HepG2 (cell line): ENCODE results near the gene TJP2. TPM values are rescaled to one million over a fixed set of nuclear protein-coding genes. Genes with fewer than 3 reads are reported as not detected.

Experiments
- ATAC-seq: fragments of 200-7000 bp; cut with Tn5 transposase; 3 replicates; pipeline ENCODE4 v1.9.1; 2020; ENCODE audit warnings: mild to moderate bottlenecking, moderate library complexity
- BruUV-seq: library from RNA; stranded (reverse); fragments of 400-500 nt; replicated peaks from 2 replicates; lab custom pipeline; 2021; lab: Mats Ljungman, UMichigan
- CTCF ChIA-PET: fragments of 300-600 bp; formaldehyde crosslinking; extraction: SDS; loops from one replicate; lab custom pipeline; 2021; ENCODE audit warnings: low total read pairs, inconsistent platforms, low intra/inter-chr PET ratio; lab: Yijun Ruan, JAX
- POLR2A ChIA-PET: fragments of 350-600 bp; sonication (Branson Sonifier 250); formaldehyde crosslinking; loops from one replicate; lab custom pipeline; 2020; ENCODE audit warnings: antibody characterized with exemption, inconsistent platforms; lab: Yijun Ruan, JAX
- DNase-seq: peaks from one replicate; pipeline ENCODE4 v3.0.0-alpha.2; 2015; ENCODE audit warnings: low spot score
- FAIRE-seq: peaks from 3 replicates; lab custom pipeline; 2011; peaks lifted over from hg19 to GRCh38; lab: Jason Lieb, UNC
- H2AFZ ChIP-seq: one replicate; pipeline ENCODE4 v1.6.1; 2011; ENCODE audit warnings: low read length, inconsistent platforms
- H3K27ac ChIP-seq: fragments of 300-600 bp; 3 replicates; pipeline ENCODE4 v1.8.0; 2011; ENCODE audit warnings: mixed run types, mild to moderate bottlenecking, mixed read lengths, low read length, inconsistent platforms; ENCODE audit not compliant: insufficient read depth; ENCODE audit errors: extremely low read length
- H3K27me3 ChIP-seq, 2 experiments: fragments of 200-600 bp in 1 of 2; 2 replicates in 1 of 2; 3 replicates in 1 of 2; pipeline versions ENCODE4 v1.6.0 to v1.8.0; 2011; ENCODE audit warnings: low read length in 2 of 2, mild to moderate bottlenecking in 2 of 2, moderate library complexity in 2 of 2, inconsistent platforms in 1 of 2; ENCODE audit not compliant: insufficient read depth in 2 of 2, control insufficient read depth in 1 of 2
- H3K36me3 ChIP-seq, 2 experiments: fragments of 200-600 bp in 1 of 2; replicated peaks in 1 of 2; 2 replicates in 1 of 2; 3 replicates in 1 of 2; pipeline versions ENCODE4 v1.5.1 to v1.8.0; 2011; ENCODE audit warnings: low read length in 2 of 2, inconsistent platforms in 1 of 2; ENCODE audit not compliant: insufficient read depth in 2 of 2, control insufficient read depth in 1 of 2
- H3K4me1 ChIP-seq: 2 replicates; pipeline ENCODE4 v1.5.1; 2012; ENCODE audit warnings: low read length, inconsistent platforms; ENCODE audit not compliant: insufficient read depth
- H3K4me2 ChIP-seq: 2 replicates; pipeline ENCODE4 v1.6.0; 2011; ENCODE audit warnings: low read depth, low read length, inconsistent platforms
- H3K4me3 ChIP-seq, 3 experiments: fragments of 200-600 bp in 1 of 3; sonication (generic), shearing (Covaris generic) in 1 of 3; replicated peaks in 1 of 3; 2 replicates each; pipeline ENCODE4 v1.5.1; 2011 to 2016; ENCODE audit warnings: low read length in 3 of 3, inconsistent platforms in 2 of 3, low read depth in 2 of 3, mild to moderate bottlenecking in 2 of 3, control low read depth in 1 of 3, mixed read lengths in 1 of 3; ENCODE audit not compliant: insufficient read depth in 1 of 3
- H3K79me2 ChIP-seq: one replicate; pipeline ENCODE4 v1.6.1; 2011; ENCODE audit warnings: low read length, inconsistent platforms; ENCODE audit not compliant: insufficient read depth
- H3K9ac ChIP-seq: 2 replicates; pipeline ENCODE4 v1.6.0; 2011; ENCODE audit warnings: mild to moderate bottlenecking, low read depth, low read length, inconsistent platforms; ENCODE audit not compliant: insufficient read depth
- H3K9me3 ChIP-seq: 2 replicates; pipeline ENCODE4 v1.5.1; 2012; ENCODE audit warnings: mild to moderate bottlenecking, low read length
- H4K20me1 ChIP-seq: 2 replicates; pipeline ENCODE4 v1.6.0; 2011; ENCODE audit warnings: inconsistent platforms, mild to moderate bottlenecking, low read length, moderate library complexity; ENCODE audit not compliant: insufficient read depth
- CREB3 ChIP-seq: sonication (generic); formaldehyde crosslinking; IDR thresholded peaks from 2 replicates; pipeline ENCODE4 v1.5.0; 2020; ENCODE audit warnings: missing genetic modification reagents
- HNF4G ChIP-seq, 2 experiments: sonication (generic) in 1 of 2; formaldehyde crosslinking in 1 of 2; IDR thresholded peaks; 2 replicates each; pipeline versions ENCODE4 v1.4.0 to v1.6.1; 2011 to 2020; ENCODE audit warnings: borderline replicate concordance in 2 of 2, low read depth in 2 of 2, mild to moderate bottlenecking in 2 of 2, low read length in 1 of 2, missing genetic modification reagents in 1 of 2, moderate library complexity in 1 of 2
- HNRNPK ChIP-seq: fragments of 200-400 bp; formaldehyde crosslinking; IDR thresholded peaks from 2 replicates; pipeline ENCODE4 v1.6.1; 2018; ENCODE audit warnings: low read length, low read depth, moderate library complexity, mild to moderate bottlenecking; ENCODE audit not compliant: poor library complexity, severe bottlenecking
- KAT7 ChIP-seq: IDR thresholded peaks from 2 replicates; pipeline ENCODE4 v1.6.1; 2018; ENCODE audit warnings: borderline replicate concordance, missing compliant biosample characterization
- KDM5A ChIP-seq: fragments of 200-600 bp; sonication (generic); IDR thresholded peaks from 2 replicates; pipeline ENCODE4 v1.7.0; 2018; ENCODE audit warnings: antibody characterized with exemption, mild to moderate bottlenecking, low read length, borderline replicate concordance
- MAFF ChIP-seq: IDR thresholded peaks from 2 replicates; pipeline ENCODE4 v1.6.1; 2011; ENCODE audit warnings: low read depth, low read length, improper control_type of control experiment
- MAFK ChIP-seq, 2 experiments: IDR thresholded peaks in 1 of 2; conservative IDR thresholded peaks in 1 of 2; 2 replicates each; pipeline ENCODE4 v1.6.1; 2011; ENCODE audit warnings: improper control_type of control experiment in 2 of 2, low read length in 2 of 2
- MIER3 ChIP-seq: IDR thresholded peaks from 2 replicates; pipeline ENCODE4 v1.6.1; 2016; ENCODE audit warnings: missing compliant biosample characterization, borderline replicate concordance
- POLR2A ChIP-seq, 2 experiments: IDR thresholded peaks; 2 replicates each; pipeline ENCODE4 v1.6.1; 2011; ENCODE audit warnings: low read depth in 2 of 2, low read length in 2 of 2, mild to moderate bottlenecking in 1 of 2, moderate library complexity in 1 of 2; ENCODE audit not compliant: insufficient read depth in 1 of 2
- RAD51 ChIP-seq: fragments of 450-650 bp; IDR thresholded peaks from 2 replicates; pipeline ENCODE4 v1.6.1; 2016; ENCODE audit warnings: borderline replicate concordance
- SNRNP70 ChIP-seq: fragments of 200-400 bp; formaldehyde crosslinking; IDR thresholded peaks from 2 replicates; pipeline ENCODE4 v1.6.1; 2017; ENCODE audit warnings: mild to moderate bottlenecking, low read depth, low read length, moderate library complexity
- TEF ChIP-seq: sonication (generic); formaldehyde crosslinking; IDR thresholded peaks from 2 replicates; pipeline ENCODE4 v1.5.0; 2020; ENCODE audit warnings: missing genetic modification reagents
- TP53 ChIP-seq: sonication (generic); formaldehyde crosslinking; conservative IDR thresholded peaks from 2 replicates; pipeline ENCODE4 v1.4.0; 2020; ENCODE audit warnings: missing genetic modification reagents
- ZNF275 ChIP-seq: sonication (generic); formaldehyde crosslinking; IDR thresholded peaks from 2 replicates; pipeline ENCODE4 v1.8.0; 2022; ENCODE audit warnings: missing genetic modification reagents, mild to moderate bottlenecking, inconsistent platforms, borderline replicate concordance
- ZNF75D ChIP-seq: sonication (generic); formaldehyde crosslinking; IDR thresholded peaks from 2 replicates; pipeline ENCODE4 v1.8.1; 2023; ENCODE audit warnings: missing genetic modification reagents, mild to moderate bottlenecking, borderline replicate concordance
- WGBS: methylation state at CpG from one replicate; pipeline ENCODE4 v1.1.6; 2017; ENCODE audit warnings: low lambda C conversion rate; 5-methylcytosine and 5-hydroxymethylcytosine counted together
- in situ Hi-C: cut with HindIII; loops from 2 replicates; pipeline ENCODE4 v1.10.0; 2017; ENCODE audit warnings: low pct_unique_long_range_greater_than_20kb; ENCODE audit not compliant: extremely low pct_ligation_motif_present
- intact Hi-C: fragments of 100-400 bp; cut with micrococcal nuclease; formaldehyde crosslinking; loops from one replicate; pipeline ENCODE4 v1.10.0; 2022; ENCODE audit not compliant: unreplicated experiment
- polyA plus RNA-seq, 8 experiments: library from polyadenylated mRNA; depleted of rRNA in 3 of 8; stranded (reverse) in 7 of 8; unstranded in 1 of 8; fragments of >200 nt; fragmentation: Illumina TruSeq in 4 of 8; extraction: Trizol in 4 of 8; gene quantifications; 2 replicates each; pipeline versions ENCODE4 v1.2.1 to v1.2.3, GENCODE V29; 2011 to 2016; ENCODE audit warnings: low read depth in 4 of 8, missing spikeins in 1 of 8, mixed read lengths in 1 of 8; ENCODE audit not compliant: insufficient read depth in 1 of 8
- total RNA-seq, 5 experiments: library from RNA; depleted of rRNA; stranded (reverse); fragments of >200 nt; fragmentation: Illumina TruSeq; extraction: Trizol; gene quantifications; 2 replicates each; pipeline ENCODE4 v1.2.3, GENCODE V29; 2016; ENCODE audit warnings: low read depth in 1 of 5

TJP2 gene
- total and polyA plus RNA-seq, 2 of the 13 experiments (the other 11 are each of a cell fraction or from before 2014, with no cell fraction given), result 109 to 110 TPM

- in situ Hi-C loops, result no loop called here
- no peak for ATAC-seq
- Histone ChIP-seq H2AFZ (no peak overlapping the region), H3K9me3 (no peaks in the 10 kb centered on the region), H3K79me2 (no peaks in the 10 kb centered on the region), H3K27ac (no peak overlapping the region), H3K27me3 (no peaks in the 10 kb centered on the region; a peak in 1 of 5 replicates), H3K4me3 (no peak overlapping the region), H3K4me2 (no peak overlapping the region), H3K4me1 (no peaks in the 10 kb centered on the region), H3K36me3 (no peaks in the 10 kb centered on the region), H4K20me1 (no peaks in the 10 kb centered on the region), H3K9ac (no peak overlapping the region)
- TF ChIP-seq HNRNPK (peak; percentile 29), MIER3 (no peak), MAFK (conservative IDR thresholded peaks at IDR 0.05 in 1 of 2, IDR thresholded peaks at IDR 0.05 in 1 of 2; ENCODE audit: low read length in 2 of 2) (peak; percentile 85 to 93), MAFF (peak; percentile 90)
- intact Hi-C loops, result loop anchor here (5.0 kb wide), 1 partner anchor 52 kb away; no protein-coding TSS in a partner anchor
- FAIRE-seq, result no peak
- BruUV-seq, result no TSS peak
- ChIA-PET POLR2A (no interaction called here), CTCF (no interaction called here)
- DNase-seq, result no peak
- under 1% methylated on average over 3 of the region's 3 CpGs for WGBS
Observed at GRCh38 chr9:69279733-69280132, 105.7 kb downstream of the TJP2 start.

- H3K4me2 ChIP-seq, result no peak overlapping the region
- intact Hi-C loops, result no loop called here
- in situ Hi-C loops, result no loop called here
- no peaks in the 10 kb centered on the region for H3K9me3 ChIP-seq
- no peaks in the 10 kb centered on the region for H3K27me3 ChIP-seq
- DNase-seq (no peak), ATAC-seq (no peak), FAIRE-seq (no peak)
- ChIA-PET POLR2A (no interaction called here), CTCF (no interaction called here)
- H3K27ac ChIP-seq, result no peak overlapping the region
- H3K4me1 ChIP-seq, result no peaks in the 10 kb centered on the region
- WGBS, result 57% methylated on average over 2 of the region's 2 CpGs
- no peaks in the 10 kb centered on the region for H4K20me1 ChIP-seq
- H3K36me3 ChIP-seq, result no peaks in the 10 kb centered on the region
- no peak overlapping the region for H3K4me3 ChIP-seq
- no peaks in the 10 kb centered on the region for H3K79me2 ChIP-seq
- no TSS peak for BruUV-seq
- no peak overlapping the region for H2AFZ ChIP-seq
- no peak overlapping the region for H3K9ac ChIP-seq
- TF ChIP-seq KDM5A, result no peak
- no peak for TF ChIP-seq RAD51
- no peak for TF ChIP-seq CREB3 (CRISPR knock-in tag)
- TF ChIP-seq ZNF75D, result no peak
- no peak for TF ChIP-seq POLR2A (IDR thresholded peaks at IDR 0.05; ENCODE audit: insufficient read depth in 1 of 2, low read depth in 2 of 2, low read length in 2 of 2)
- TF ChIP-seq KAT7 (CRISPR knock-in tag), result no peak
- no peak for TF ChIP-seq TP53 (CRISPR knock-in tag)
- no peak for TF ChIP-seq SNRNP70
- TF ChIP-seq TEF (CRISPR knock-in tag), result no peak
- no peak for TF ChIP-seq ZNF275 (CRISPR knock-in tag)
- TF ChIP-seq HNF4G (IDR thresholded peaks at IDR 0.05; ENCODE audit: borderline replicate concordance, low read depth, low read length), result no peak
- no peak for TF ChIP-seq HNF4G (CRISPR knock-in tag; IDR thresholded peaks at IDR 0.05; ENCODE audit: borderline replicate concordance, low read depth)
Observed at GRCh38 chr9:69283003-69283402, 108.9 kb downstream of the TJP2 start.
